Body of pancreas (tissue), 4 donors: ENCODE measurements around the gene TPPP.

ENCODE experiments used
- CTCF ChIP-seq, 7 experiments: fragments of 450-650 bp in 4 of 7; fragments of 200-600 bp in 3 of 7; sonication (generic) in 3 of 7; IDR thresholded peaks; one replicate each; pipeline ENCODE4 v1.5.1; 2016 to 2019; ENCODE audit warnings: antibody characterized with exemption in 7 of 7
- POLR2A ChIP-seq, 3 donors: fragments of 450-650 bp; IDR thresholded peaks; one replicate each; pipeline ENCODE4 v1.6.1; 2016; ENCODE audit warnings: antibody characterized with exemption in 3 of 3, mild to moderate bottlenecking in 2 of 3

DNA sequence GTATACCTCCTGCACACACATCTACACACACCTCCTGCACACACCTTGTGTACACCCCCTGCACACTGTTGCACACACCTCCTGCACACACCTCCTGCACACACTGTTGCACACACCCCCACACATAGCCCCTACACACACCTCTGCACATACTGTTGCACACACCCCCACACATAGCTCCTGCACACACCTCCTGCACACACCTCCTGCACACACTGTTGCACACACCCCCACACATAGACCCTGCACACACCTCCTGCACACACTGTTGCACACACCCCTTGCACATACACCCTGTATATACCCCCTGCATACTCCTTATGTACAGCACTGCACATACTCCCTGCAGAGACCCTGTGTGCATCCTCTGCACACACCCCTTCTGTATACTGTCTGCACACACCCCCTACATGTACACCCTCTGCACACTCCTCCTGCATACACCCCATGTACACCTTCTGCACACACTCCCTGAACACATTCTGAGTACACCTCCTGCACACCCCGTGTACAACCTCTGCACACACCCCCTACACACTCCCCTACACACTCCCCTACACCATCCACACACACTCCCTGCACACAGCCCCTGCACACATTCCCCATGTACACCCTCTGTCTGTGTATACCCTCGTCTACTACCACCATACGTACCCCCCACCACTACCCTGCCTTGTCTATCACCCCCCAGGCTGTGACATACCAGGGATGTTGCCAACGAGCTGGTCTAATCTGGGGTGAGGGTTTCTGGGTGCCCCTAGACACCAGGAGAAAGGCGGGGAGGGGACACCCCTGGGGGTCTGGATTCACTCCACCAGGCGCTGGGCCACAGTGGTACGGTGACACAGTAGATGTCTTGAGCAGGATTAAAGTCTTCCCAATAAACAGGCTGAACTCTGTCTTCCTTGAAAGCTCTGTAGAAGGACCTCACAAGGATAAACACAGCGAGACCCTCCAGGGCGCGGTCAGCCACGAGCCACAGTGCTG, 82.1 kb downstream of the TPPP start:
- no peak for TF ChIP-seq CTCF (IDR thresholded peaks at IDR 0.05)
- TF ChIP-seq POLR2A (IDR thresholded peaks at IDR 0.05), result no peak
